ENCODE results near the gene PTPN4. TPM values are rescaled to one million over a fixed set of nuclear protein-coding genes. Genes with fewer than 3 reads are reported as not detected.

Gene PTPN4
- polyA plus RNA-seq, 3 donors, result 5.5 to 6.7 (median 5.7) TPM

DNA sequence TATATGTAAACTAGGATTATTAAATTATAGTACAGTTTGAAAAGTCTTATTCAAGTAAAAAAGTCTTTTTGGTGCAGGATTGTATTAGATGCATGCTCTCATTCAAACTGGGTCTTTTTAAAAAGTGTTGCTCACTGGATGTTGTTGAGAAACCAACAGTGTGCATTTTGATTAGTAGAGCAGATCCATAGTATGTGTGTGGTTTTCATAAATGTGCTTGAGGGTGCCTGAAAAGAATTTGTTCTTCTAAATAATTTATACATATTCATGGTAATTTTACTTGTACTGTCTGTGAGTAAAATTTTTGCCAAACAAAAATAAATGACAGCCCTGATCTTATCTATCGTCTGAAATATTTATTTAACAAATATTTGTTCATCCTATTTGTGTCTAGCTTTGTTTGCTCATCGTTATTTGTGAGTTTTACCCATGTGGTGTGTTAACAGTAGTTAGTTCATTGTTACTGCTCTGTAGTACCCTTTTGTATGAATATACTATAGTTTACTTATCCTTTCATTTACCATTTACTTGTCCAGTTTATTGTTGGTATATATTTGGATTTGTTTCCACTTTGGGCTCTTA lies 50.4 kb downstream of the PTPN4 start:
- no peak overlapping the region for H3K27ac ChIP-seq (ENCODE audit: low read depth in 1 of 2, low read length in 2 of 2)
- no peaks in the 10 kb centered on the region for H3K4me1 Mint-ChIP-seq
- no peak overlapping the region for H3K9ac ChIP-seq (ENCODE audit: insufficient read depth, low read length, poor library complexity, severe bottlenecking)
- TF ChIP-seq, protein P1, sequence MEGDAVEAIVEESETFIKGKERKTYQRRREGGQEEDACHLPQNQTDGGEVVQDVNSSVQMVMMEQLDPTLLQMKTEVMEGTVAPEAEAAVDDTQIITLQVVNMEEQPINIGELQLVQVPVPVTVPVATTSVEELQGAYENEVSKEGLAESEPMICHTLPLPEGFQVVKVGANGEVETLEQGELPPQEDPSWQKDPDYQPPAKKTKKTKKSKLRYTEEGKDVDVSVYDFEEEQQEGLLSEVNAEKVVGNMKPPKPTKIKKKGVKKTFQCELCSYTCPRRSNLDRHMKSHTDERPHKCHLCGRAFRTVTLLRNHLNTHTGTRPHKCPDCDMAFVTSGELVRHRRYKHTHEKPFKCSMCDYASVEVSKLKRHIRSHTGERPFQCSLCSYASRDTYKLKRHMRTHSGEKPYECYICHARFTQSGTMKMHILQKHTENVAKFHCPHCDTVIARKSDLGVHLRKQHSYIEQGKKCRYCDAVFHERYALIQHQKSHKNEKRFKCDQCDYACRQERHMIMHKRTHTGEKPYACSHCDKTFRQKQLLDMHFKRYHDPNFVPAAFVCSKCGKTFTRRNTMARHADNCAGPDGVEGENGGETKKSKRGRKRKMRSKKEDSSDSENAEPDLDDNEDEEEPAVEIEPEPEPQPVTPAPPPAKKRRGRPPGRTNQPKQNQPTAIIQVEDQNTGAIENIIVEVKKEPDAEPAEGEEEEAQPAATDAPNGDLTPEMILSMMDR (IDR thresholded peaks at IDR 0.05), result no peak
- no peak overlapping the region for H3K4me3 Mint-ChIP-seq
- peaks cover 0 to 8% (median 4%) of the 10 kb centered on the region in 7 donors for H3K9me3 Mint-ChIP-seq
- H3K36me3 Mint-ChIP-seq, result peaks cover 13 to 14% of the 10 kb centered on the region in 2 donors
- no peaks in the 10 kb centered on the region for H4K20me1 ChIP-seq (ENCODE audit: insufficient read depth, low read length)
- no peaks in the 10 kb centered on the region for H3K27me3 ChIP-seq (ENCODE audit: control insufficient read depth in 2 of 2, insufficient read depth in 2 of 2, low read length in 2 of 2)
- DNase-seq, result no peak
- H3K9me3 ChIP-seq (replicated peaks in 1 of 2; ENCODE audit: control insufficient read depth in 1 of 2, insufficient read depth in 1 of 2, low read length in 2 of 2), result no peaks in the 10 kb centered on the region
- H3K79me2 ChIP-seq (ENCODE audit: insufficient read depth, low read length), result no peaks in the 10 kb centered on the region
- no peaks in the 10 kb centered on the region for H3K4me1 ChIP-seq (ENCODE audit: control insufficient read depth in 1 of 2, insufficient read depth in 2 of 2, low read length in 2 of 2)
- peaks cover 0 to 7% of the 10 kb centered on the region in 2 donors for H3K36me3 ChIP-seq (replicated peaks in 1 of 2; ENCODE audit: control insufficient read depth in 1 of 2, insufficient read depth in 2 of 2, low read length in 2 of 2)
- H3K27me3 Mint-ChIP-seq (ENCODE audit: low read depth in 3 of 3), result peaks cover 0 to 2% (median 0%) of the 10 kb centered on the region in 3 donors
- intact Hi-C loops (cut with micrococcal nuclease), result no loop called here
- no peak overlapping the region for H3K4me2 ChIP-seq (replicated peaks; ENCODE audit: extremely low read depth, low read length, poor library complexity, severe bottlenecking)
- no peak overlapping the region for H3K27ac Mint-ChIP-seq
- no CpG with 5 or more reads among the region's 2 CpGs for WGBS (ENCODE audit: insufficient coverage)
- no peak overlapping the region for H3K4me3 ChIP-seq (replicated peaks in 1 of 3; ENCODE audit: low read depth in 2 of 3, low read length in 3 of 3)
- H2AFZ ChIP-seq (ENCODE audit: insufficient read depth, low read depth, low read length, poor library complexity, severe bottlenecking), result no peak overlapping the region

DNA sequence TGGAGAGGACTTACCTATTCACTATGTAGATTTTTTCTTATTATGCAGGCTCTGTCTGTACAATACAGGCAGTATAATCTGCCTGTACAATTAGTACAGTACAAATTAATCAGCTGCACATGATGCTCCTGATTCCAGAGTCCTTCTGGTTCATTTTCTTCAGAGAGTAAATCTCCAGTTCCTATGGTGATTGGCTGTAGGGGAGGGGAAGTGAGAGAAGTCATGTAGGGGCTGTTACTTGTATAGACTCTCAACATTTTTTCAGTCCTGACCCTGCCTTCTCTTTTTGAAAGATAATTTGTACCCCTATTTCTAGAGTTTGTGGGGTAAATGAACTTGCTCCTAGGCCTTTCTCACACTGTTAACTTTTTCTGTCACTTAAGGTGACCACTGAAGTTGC lies 54.5 kb downstream of the PTPN4 start:
- peaks cover 10 to 24% of the 10 kb centered on the region in 2 donors for H3K36me3 Mint-ChIP-seq
- H3K4me1 Mint-ChIP-seq, result no peaks in the 10 kb centered on the region
- no peak overlapping the region for H3K27ac ChIP-seq (ENCODE audit: low read depth in 1 of 2, low read length in 2 of 2)
- no peak overlapping the region for H3K9ac ChIP-seq (ENCODE audit: insufficient read depth, low read length, poor library complexity, severe bottlenecking)
- no peak overlapping the region for H3K4me3 ChIP-seq (replicated peaks in 1 of 3; ENCODE audit: low read depth in 2 of 3, low read length in 3 of 3)
- no peaks in the 10 kb centered on the region for H4K20me1 ChIP-seq (ENCODE audit: insufficient read depth, low read length)
- H2AFZ ChIP-seq (ENCODE audit: insufficient read depth, low read depth, low read length, poor library complexity, severe bottlenecking), result no peak overlapping the region
- no peaks in the 10 kb centered on the region for H3K4me1 ChIP-seq (ENCODE audit: control insufficient read depth in 1 of 2, insufficient read depth in 2 of 2, low read length in 2 of 2)
- no peak for DNase-seq
- H3K79me2 ChIP-seq (ENCODE audit: insufficient read depth, low read length), result no peaks in the 10 kb centered on the region
- peaks cover 0 to 10% (median 4%) of the 10 kb centered on the region in 7 donors for H3K9me3 Mint-ChIP-seq
- H3K9me3 ChIP-seq (replicated peaks in 1 of 2; ENCODE audit: control insufficient read depth in 1 of 2, insufficient read depth in 1 of 2, low read length in 2 of 2), result no peaks in the 10 kb centered on the region
- H3K4me2 ChIP-seq (replicated peaks; ENCODE audit: extremely low read depth, low read length, poor library complexity, severe bottlenecking), result no peak overlapping the region
- intact Hi-C loops (cut with micrococcal nuclease), result no loop called here
- H3K27ac Mint-ChIP-seq, result no peak overlapping the region
- H3K27me3 Mint-ChIP-seq (ENCODE audit: low read depth in 3 of 3), result no peaks in the 10 kb centered on the region
- H3K4me3 Mint-ChIP-seq, result no peak overlapping the region
- H3K27me3 ChIP-seq (ENCODE audit: control insufficient read depth in 2 of 2, insufficient read depth in 2 of 2, low read length in 2 of 2), result no peaks in the 10 kb centered on the region
- TF ChIP-seq, protein P1 (IDR thresholded peaks at IDR 0.05), result no peak
- peaks cover 0 to 7% of the 10 kb centered on the region in 2 donors for H3K36me3 ChIP-seq (replicated peaks in 1 of 2; ENCODE audit: control insufficient read depth in 1 of 2, insufficient read depth in 2 of 2, low read length in 2 of 2)

Measured in CD14-positive monocyte (primary cell).